Activated B cell treated with CpG ODN at 0.5 μM for 24 hours (primary cell): ENCODE results near the gene SLC43A1. TPM values are rescaled to one million over a fixed set of nuclear protein-coding genes. Genes with fewer than 3 reads are reported as not detected.
A peak's percentile ranks its signal among the peaks of the same experiment; 100 is the strongest.

Experiments used
- ATAC-seq: fragments of 200-7000 bp; cut with Tn5 transposase; one replicate; pipeline ENCODE4 v1.10.0; 2021; ENCODE audit warnings: low read depth, mild to moderate bottlenecking, moderate library complexity
- CTCF ChIA-PET: fragments of 350-600 bp; sonication (Branson Sonifier 250); formaldehyde crosslinking; loops from one replicate; lab custom pipeline; 2021; ENCODE audit warnings: antibody characterized with exemption; lab: Charles Lee
- POLR2A ChIA-PET: fragments of 350-600 bp; sonication (Branson Sonifier 250); formaldehyde crosslinking; loops from one replicate; lab custom pipeline; 2021; ENCODE audit warnings: antibody characterized with exemption; lab: Charles Lee
- DNase-seq: peaks from one replicate; pipeline ENCODE4 v3.0.0; 2022
- H3K27ac Mint-ChIP-seq: one replicate; pipeline ENCODE4 v1.8.0; 2020; ENCODE audit warnings: mixed read lengths
- H3K27me3 Mint-ChIP-seq: one replicate; pipeline ENCODE4 v1.8.0; 2021; ENCODE audit warnings: mixed read lengths
- H3K36me3 Mint-ChIP-seq: one replicate; pipeline ENCODE4 v1.8.0; 2021; ENCODE audit warnings: low read depth, mixed read lengths
- H3K4me1 Mint-ChIP-seq: one replicate; pipeline ENCODE4 v1.8.0; 2021; ENCODE audit warnings: mixed read lengths
- H3K4me3 Mint-ChIP-seq: one replicate; pipeline ENCODE4 v1.8.0; 2020; ENCODE audit warnings: mild to moderate bottlenecking, mixed read lengths
- H3K9me3 Mint-ChIP-seq: one replicate; pipeline ENCODE4 v1.8.0; 2020; ENCODE audit warnings: mixed read lengths
- CTCF ChIP-seq: fragments of 200-600 bp; IDR thresholded peaks from one replicate; pipeline ENCODE4 v1.8.0; 2022; ENCODE audit warnings: antibody characterized with exemption, mild to moderate bottlenecking
- intact Hi-C: fragments of 100-400 bp; cut with micrococcal nuclease; formaldehyde crosslinking; loops from one replicate; pipeline ENCODE4 v1.15.1; 2024
- total RNA-seq: library from RNA; stranded (reverse); gene quantifications from 2 replicates; pipeline ENCODE4 v1.2.3, GENCODE V29; 2022

Gene SLC43A1
- total RNA-seq, 1 donor from 2014 or later = 12.8 TPM

DNA sequence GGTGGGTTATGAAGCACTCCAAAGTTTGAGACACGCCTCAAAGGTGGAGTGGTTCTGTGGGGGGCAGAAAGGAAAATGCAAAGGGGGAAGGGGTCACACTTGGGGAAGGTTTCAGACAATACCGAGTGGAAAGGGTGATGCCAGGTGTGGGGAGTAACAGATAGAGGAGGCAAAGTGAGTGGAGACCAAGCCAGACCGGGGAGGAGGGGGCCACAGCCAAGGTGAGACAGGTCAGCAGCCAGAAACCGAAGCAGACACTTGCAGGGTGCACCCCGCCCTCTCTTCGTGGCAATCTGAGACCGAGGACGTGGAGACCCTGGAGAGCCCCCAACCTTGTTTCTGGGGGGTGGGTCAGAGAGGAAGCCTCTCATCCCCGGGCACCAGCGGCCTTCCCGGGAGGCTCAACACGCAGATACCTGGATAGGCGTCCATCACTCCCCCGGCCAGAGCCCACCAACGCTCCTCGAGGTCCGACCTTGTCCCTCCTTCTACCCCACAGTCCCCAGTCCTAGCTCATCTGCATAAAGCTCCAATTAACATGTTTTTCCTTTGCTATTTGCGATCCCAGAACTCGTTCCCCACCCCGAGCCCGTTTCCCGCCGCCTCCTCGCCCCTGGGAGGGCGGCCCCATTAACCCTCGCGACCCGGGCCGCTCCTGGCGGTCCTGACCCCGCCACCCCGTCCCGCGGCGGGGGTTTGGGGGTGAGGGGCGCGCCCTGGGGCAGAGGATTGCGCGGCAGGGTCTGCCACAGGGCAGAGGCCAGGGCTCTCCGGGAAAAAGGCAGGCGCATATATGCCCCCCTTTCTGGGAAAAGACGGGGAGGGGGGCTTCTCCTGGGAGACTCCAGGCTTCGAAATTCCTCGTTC is 33.4 kb downstream of the SLC43A1 start:
- CTCF ChIA-PET = interaction anchor here (0.9 to 9.9 kb wide), 7 partner anchors 11 to 137 kb away, joined by 3 to 191 read pairs (median 5); partner anchors contain the start of gene RTN4RL2
- peaks cover 1% of the 10 kb centered on the region for H3K27me3 Mint-ChIP-seq
- ATAC-seq (no peak), DNase-seq (no peak)
- H3K27ac Mint-ChIP-seq = no peak overlapping the region
- peaks cover 51% of the 10 kb centered on the region for H3K4me1 Mint-ChIP-seq
- intact Hi-C loops = loop anchor here (2.0 to 5.0 kb wide), 5 partner anchors 45 to 315 kb away; partner anchors contain the start of gene UBE2L6
- POLR2A ChIA-PET = interaction anchor here (0.6 to 1.3 kb wide), 8 partner anchors 11 to 188 kb away, joined by 3 to 11 read pairs (median 4); partner anchors contain the start of genes RTN4RL2 and TIMM10
- peaks cover 3% of the 10 kb centered on the region for H3K36me3 Mint-ChIP-seq
- no peaks in the 10 kb centered on the region for H3K9me3 Mint-ChIP-seq
- no peak for TF ChIP-seq CTCF
- peak overlapping the region; percentile 79 for H3K4me3 Mint-ChIP-seq

DNA sequence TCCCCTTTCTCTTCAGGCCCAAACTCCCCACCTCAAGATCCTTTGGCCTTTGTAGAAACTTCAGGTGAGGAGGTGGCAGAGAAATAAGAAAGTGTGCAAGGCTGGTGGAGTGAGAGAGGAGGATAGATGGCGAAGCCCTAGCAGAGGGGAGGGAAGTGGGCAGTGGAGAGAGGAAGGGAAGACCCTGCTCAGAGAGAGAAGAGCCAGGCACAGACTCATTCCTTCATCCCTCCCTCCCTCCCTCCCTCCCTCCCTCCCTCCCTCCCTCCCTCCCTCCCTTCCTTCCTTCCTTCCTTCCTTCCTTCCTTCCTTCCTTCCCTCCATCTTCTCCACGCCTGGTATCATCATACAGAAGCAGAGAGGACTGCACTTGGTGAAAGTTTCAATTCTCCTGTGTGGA is 34.2 kb downstream of the SLC43A1 start:
- ATAC-seq (no peak), DNase-seq (no peak)
- H3K36me3 Mint-ChIP-seq = peaks cover 3% of the 10 kb centered on the region
- no peak for TF ChIP-seq CTCF
- H3K4me3 Mint-ChIP-seq = no peak overlapping the region
- ChIA-PET POLR2A (interaction anchor here (0.9 to 1.3 kb wide), 3 partner anchors 12 to 23 kb away, joined by 4 to 9 read pairs (median 6); no protein-coding TSS in a partner anchor), CTCF (interaction anchor here (1.3 to 9.9 kb wide), 5 partner anchors 12 to 163 kb away, joined by 4 to 191 read pairs (median 7); partner anchors contain the start of gene RTN4RL2)
- intact Hi-C loops = loop anchor here (5.0 kb wide), 2 partner anchors 74 to 316 kb away; no protein-coding TSS in a partner anchor
- H3K4me1 Mint-ChIP-seq = peaks cover 55% of the 10 kb centered on the region
- H3K27me3 Mint-ChIP-seq = peaks cover 5% of the 10 kb centered on the region
- no peaks in the 10 kb centered on the region for H3K9me3 Mint-ChIP-seq
- no peak overlapping the region for H3K27ac Mint-ChIP-seq

DNA sequence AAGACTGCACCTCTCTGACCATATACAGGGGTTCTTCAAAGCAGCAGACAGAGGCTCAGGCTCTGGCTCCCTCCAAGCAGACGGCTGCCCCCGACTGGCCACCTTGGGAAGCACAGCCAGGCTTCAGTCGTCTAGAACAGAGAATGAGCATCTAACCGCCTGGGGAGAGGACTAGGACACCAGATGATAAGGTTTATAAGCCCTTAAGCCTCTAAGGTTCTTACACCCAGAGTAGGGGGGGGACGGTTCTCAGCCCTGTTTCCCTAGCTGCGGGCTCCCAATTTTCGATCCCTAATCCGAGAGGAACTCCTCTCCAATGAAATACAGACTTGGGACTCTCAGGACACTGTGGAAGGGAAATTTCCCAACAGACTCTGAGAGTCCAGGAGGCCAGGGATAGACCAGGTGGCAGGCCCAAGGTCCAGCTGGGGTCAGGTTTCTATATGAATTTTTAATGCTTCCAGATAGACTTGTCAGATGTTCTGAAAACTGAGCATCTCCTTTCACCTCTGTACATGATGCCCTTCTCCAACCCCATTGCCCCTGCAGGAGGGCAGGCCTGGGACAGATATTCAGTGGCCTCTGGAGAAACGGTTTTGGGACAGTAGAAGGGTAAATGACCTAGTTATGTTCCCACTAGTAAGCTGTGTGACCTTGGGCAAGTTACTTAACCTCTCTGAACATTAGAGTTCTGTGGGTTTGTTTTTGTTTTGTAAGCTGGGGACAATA is 34.9 kb downstream of the SLC43A1 start:
- DNase-seq (peak; percentile 47), ATAC-seq (peak; percentile 29)
- no peaks in the 10 kb centered on the region for H3K9me3 Mint-ChIP-seq
- H3K4me1 Mint-ChIP-seq = peaks cover 59% of the 10 kb centered on the region
- TF ChIP-seq CTCF = no peak
- H3K27ac Mint-ChIP-seq = no peak overlapping the region
- H3K4me3 Mint-ChIP-seq = no peak overlapping the region
- peaks cover 3% of the 10 kb centered on the region for H3K36me3 Mint-ChIP-seq
- ChIA-PET POLR2A (interaction anchor here (1.2 kb wide), 1 partner anchor 22 kb away, joined by 4 read pairs; no protein-coding TSS in a partner anchor), CTCF (interaction anchor here (0.7 to 9.9 kb wide), 5 partner anchors 13 to 164 kb away, joined by 3 to 191 read pairs (median 4); partner anchors contain the start of gene RTN4RL2)
- H3K27me3 Mint-ChIP-seq = peaks cover 7% of the 10 kb centered on the region
- intact Hi-C loops = loop anchor here (1.0 to 5.0 kb wide), 3 partner anchors 35 to 317 kb away; partner anchors contain the start of gene SLC43A1

DNA sequence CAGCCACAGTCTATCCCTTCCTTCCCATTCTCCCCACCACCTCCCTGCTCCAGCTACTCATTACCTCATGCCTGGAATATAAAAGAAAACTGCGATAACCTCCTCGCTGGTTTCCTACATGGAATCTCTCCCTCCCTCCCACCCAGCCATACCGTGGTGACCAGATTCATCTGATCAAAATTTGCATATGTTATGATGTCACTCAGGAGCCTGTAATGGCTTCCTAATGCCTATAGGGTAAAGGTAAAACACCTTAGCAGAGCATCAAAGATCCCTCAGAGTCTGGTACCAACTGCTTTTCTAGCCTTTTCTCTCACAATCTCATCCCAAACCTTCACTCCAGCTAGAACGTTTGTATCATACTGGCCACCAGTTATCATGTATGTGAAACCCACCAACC is 35.6 kb downstream of the SLC43A1 start:
- H3K27me3 Mint-ChIP-seq = peaks cover 7% of the 10 kb centered on the region
- ChIA-PET CTCF (interaction anchor here (0.7 to 9.9 kb wide), 3 partner anchors 14 to 134 kb away, joined by 3 to 191 read pairs (median 7); partner anchors contain the start of gene RTN4RL2), POLR2A (interaction anchor here (1.2 kb wide), 1 partner anchor 21 kb away, joined by 4 read pairs; no protein-coding TSS in a partner anchor)
- intact Hi-C loops = loop anchor here (1.0 to 5.0 kb wide), 3 partner anchors 35 to 317 kb away; partner anchors contain the start of gene SLC43A1
- no peak for TF ChIP-seq CTCF
- no peak overlapping the region for H3K4me3 Mint-ChIP-seq
- peaks cover 60% of the 10 kb centered on the region for H3K4me1 Mint-ChIP-seq
- peaks cover 1% of the 10 kb centered on the region for H3K36me3 Mint-ChIP-seq
- H3K9me3 Mint-ChIP-seq = no peaks in the 10 kb centered on the region
- ATAC-seq (no peak), DNase-seq (no peak)
- H3K27ac Mint-ChIP-seq = no peak overlapping the region
